NCI-H748 treated with DMSO at 0.1 percent for 48 hours (cell line): ENCODE results near the gene CIPC.

ENCODE experiments used
- DNase-seq: peaks from one replicate; lab custom pipeline; 2025; lab: John Stamatoyannopoulos, UW

CIPC gene, protein sequence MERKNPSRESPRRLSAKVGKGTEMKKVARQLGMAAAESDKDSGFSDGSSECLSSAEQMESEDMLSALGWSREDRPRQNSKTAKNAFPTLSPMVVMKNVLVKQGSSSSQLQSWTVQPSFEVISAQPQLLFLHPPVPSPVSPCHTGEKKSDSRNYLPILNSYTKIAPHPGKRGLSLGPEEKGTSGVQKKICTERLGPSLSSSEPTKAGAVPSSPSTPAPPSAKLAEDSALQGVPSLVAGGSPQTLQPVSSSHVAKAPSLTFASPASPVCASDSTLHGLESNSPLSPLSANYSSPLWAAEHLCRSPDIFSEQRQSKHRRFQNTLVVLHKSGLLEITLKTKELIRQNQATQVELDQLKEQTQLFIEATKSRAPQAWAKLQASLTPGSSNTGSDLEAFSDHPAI

DNA sequence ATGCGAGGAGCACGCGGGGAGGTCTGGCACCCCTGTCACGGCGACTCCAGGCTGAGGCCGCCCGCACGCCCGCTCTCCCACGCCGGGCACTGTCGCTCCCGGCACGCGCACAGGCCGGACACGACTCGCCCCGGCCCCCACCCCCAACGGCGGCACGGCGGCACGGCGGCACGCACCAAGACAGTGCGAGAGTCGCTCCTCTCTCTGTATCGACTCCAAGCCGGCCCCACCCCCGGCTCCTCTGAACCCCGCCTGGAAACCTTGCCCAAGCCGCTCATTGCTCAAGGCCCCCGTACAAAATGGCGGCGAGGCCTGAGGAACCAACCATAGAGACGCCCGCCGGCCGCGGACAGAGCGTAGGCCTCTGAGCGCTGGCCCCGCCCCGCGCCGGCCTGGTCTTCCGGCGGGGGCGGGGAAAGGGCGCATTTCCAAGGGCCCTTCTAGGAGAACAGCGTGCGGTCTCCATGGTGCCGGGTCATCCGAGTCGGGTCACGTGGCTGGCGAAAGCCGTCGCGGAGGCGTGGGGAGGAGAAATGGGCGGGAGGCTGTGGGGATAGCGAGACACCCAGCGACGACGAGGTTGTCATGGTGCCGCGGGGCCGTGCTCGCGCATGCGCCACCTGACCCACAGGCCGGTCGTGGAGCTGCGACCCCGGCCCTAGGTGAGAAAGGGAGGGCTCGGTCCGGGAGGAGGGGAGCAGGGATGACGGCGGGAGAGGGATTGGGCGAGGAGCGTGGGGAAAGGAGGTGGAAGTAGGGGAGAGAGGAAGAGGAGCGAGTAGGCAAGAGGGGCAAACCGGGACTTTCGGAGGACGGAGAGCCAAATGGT is at the start of gene CIPC:
CIPC (plus strand) TSS at position 559 of the 829 bp plus-strand sequence. CDS start 7,451 bp downstream, outside the sequence.
- peak; percentile 96 for DNase-seq

- no peak for DNase-seq
Measured at GRCh38 chr14:77051116-77051515, 46.9 kb upstream of the CIPC start.

- DNase-seq = no peak
Measured at GRCh38 chr14:77052281-77053044, 45.6 kb upstream of the CIPC start.

DNA sequence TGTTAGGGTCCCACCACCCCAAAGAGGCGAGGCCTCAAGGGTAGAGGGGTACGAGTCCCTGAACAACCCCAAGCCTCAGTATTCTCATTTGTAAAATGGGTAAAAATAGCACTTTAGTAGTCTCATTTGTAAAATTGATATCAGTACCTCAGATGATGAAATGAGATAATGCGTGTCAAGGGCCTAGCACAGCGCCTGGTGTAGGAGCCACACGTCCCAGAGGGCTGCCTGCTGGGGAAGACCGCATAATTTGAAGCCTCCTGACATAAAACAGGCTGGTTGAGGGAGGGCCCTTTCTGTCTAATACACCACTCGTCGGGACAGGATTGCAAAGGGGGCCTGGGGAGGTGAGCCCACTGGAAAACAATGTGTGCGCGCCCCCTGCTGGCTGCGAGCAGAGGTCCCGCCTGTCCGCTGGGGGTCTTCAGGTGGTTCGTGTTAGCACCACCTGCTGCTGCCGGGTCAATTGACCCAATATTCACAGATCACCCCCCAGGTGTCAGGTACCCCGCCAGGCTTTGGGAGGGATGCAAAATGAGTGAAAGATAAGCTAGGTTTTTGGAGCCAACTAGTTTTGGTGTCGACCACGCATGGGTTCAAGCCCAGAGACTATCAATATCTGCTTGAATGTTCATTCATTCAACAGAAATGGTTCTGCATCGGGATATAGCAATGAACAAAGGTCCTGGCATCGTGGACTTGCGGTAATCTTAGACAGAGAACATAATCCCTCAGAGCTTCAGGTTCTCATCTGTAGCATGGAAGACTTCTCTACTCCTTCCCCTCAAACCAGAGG is 44.8 kb upstream of the CIPC start:
- DNase-seq = no peak

DNA sequence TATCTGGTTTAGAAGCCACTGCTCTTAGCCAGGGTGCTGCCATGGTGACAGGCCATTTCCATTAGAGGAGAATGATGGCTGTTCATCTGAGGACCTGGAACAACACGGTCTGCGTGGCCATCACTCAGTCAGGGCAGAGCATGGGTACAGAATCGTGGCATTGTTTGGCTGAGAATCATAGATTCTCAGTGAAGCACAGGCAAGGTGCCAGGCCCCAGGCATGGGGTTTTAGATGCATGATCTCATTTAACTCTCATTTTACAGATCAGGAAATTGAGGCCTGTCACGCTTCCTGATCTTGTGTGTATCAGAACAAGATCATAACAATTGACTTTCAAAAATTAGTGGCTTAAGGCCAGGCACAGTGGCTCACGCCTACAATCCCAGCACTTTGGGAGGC is 42.8 kb upstream of the CIPC start:
- no peak for DNase-seq

DNA sequence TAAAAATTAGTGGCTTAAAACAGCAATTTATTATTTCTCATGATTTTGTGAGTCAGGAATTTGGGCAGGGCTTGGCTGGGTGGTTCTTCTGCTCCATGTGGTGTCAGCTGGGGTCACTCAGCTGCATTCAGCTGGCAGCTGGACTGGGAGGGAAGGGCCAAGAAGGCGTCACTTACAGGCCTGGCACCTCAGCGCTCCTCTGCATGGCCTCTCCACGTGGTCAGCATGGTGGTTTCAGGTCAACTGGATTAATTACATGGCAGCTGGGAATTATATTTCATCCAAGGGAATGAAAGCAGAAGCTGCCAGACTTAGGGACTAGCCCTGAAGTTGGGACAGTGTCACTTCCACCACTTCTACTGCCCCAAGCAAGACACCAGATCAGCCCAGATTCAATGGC is 42.1 kb upstream of the CIPC start:
- DNase-seq = no peak

GRCh38 chr14:77058117-77058516 is 39.9 kb upstream of the CIPC start:
- DNase-seq = no peak

DNA sequence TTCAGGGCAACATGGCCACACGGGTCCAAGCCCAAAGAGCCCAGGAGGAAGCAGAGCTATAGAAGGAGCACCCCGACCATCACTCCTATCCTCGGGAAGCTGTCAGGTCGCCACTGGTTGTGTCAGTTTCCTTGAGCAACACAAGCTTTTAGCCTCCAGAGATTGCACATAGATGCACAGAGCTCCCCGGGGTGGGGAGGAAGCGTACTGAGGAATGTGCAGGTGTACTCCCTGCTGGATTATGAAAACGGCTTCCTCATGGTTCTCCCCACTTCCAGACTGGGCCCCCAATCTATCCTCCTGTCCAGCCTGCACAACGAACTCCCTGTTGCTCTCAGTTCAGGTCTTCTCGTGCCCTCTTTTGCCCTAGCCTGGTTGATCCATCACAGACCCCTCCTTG is 39.3 kb upstream of the CIPC start:
- DNase-seq = no peak

GRCh38 chr14:77059276-77059915 is 38.7 kb upstream of the CIPC start:
- DNase-seq = no peak

- DNase-seq = no peak
Measured at GRCh38 chr14:77061630-77062257, 36.3 kb upstream of the CIPC start.

- no peak for DNase-seq
Measured at GRCh38 chr14:77062261-77062660, 35.8 kb upstream of the CIPC start.

GRCh38 chr14:77063571-77064171 is 34.4 kb upstream of the CIPC start:
- no peak for DNase-seq

- DNase-seq = no peak
Measured at GRCh38 chr14:77064521-77065178, 33.4 kb upstream of the CIPC start.

DNA sequence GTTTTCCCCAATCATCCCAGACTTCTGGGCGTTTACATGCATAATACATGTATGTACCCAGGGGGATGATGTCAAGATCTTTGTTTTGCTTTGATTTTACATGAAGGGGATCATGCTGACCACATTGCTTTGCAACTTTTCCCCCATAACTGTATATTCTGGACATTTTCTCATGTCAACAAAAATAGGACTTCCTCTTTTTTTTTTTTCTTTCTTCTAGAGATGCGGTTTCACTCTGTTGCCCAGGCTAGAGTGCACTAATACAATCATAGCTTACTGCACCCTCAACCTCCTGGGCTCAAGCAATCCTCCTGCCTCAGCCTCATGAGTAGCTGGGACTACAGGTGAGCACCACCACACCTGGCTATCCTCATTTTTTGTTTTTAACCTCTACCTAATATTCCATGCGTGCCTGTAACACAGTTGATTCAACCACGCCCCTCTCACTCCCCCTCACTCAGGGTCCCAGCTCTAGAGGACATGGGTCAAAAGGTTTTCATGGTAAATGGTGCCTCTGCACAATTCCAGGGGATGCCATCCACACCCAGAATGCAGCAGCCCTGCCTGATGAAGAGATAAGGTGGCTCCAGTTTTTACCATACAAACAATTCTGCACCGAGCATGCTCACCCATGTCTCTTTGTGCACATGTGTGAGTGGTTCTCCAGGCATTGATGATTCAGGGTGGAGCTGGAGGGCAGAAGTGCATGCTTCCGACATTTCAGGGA is 32.0 kb upstream of the CIPC start:
- DNase-seq = no peak

GRCh38 chr14:77066578-77067172 is 31.4 kb upstream of the CIPC start:
- no peak for DNase-seq

GRCh38 chr14:77067632-77068516 is 30.2 kb upstream of the CIPC start:
- peak; percentile 66 for DNase-seq

GRCh38 chr14:77068517-77069200 is 29.4 kb upstream of the CIPC start:
- no peak for DNase-seq
